Measurements from ENCODE around the gene KCP. TPM values are rescaled to one million over a fixed set of nuclear protein-coding genes. Genes with fewer than 3 reads are reported as not detected.

KCP gene
- total RNA-seq, 1 experiment from 2014 or later, result 9.9 TPM

DNA sequence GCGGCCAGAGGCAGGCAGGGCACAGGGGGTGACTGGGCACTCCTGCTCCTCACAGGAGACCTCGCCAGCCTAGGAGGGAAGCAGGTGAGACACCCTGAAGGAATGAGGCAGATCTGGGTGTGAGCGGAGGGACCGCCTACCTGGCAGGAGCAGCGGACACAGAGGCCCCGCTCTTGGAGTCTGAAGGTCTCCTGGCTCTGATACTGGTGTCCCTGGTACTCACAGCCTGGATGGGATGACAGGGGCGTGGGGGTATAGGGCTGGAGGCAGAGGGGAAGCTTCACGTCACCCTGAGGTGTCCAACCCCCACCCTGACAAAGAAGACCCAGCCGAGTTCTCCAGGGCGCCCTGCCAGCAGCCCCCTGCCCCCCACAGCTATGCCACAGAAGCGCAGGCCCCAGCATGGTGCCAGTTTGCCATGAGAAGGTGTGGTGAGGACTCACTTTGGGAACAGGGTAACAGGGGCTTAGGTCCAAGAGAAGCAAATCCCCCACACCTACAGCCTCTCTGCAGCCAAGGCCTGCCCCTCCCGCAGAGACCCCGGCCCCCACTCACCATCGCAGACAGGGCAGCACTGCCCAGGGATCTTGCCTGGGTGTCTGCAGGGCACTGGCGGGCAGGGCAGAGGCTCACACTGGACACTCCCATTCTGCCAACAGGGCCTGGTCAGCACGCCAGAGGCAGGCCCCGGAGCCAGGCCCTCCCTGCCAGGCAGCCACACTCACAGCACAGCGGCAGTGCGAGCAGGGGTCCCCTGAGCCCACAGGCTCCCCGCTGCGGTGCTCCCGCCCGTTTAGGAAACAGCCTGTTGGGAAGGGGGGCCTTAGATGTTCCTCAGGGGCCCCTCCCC, 17.0 kb downstream of the KCP start:
- Histone ChIP-seq H3K79me2 (ENCODE audit: low read depth) (peaks cover 5% of the 10 kb centered on the region), H3K9me2 (ENCODE audit: insufficient read depth) (no peaks in the 10 kb centered on the region), H2AFZ (no peak overlapping the region), H3K9me3 (ENCODE audit: insufficient read depth, low read depth) (no peaks in the 10 kb centered on the region), H3K4me2 (peak overlapping the region; percentile 83), H4K20me1 (ENCODE audit: insufficient read depth) (no peaks in the 10 kb centered on the region), H3K4me3 (peak overlapping the region; percentile 42; the same call in 1 of the 2 replicates), H3K36me3 (ENCODE audit: low read depth) (no peaks in the 10 kb centered on the region), H3K4me1 (replicated peaks; ENCODE audit: insufficient read depth) (peaks cover 49% of the 10 kb centered on the region), H3F3A (ENCODE audit: insufficient read depth, low read depth) (peaks cover 42% of the 10 kb centered on the region; the same call in 1 of the 2 replicates), H3K27ac (peak overlapping the region; percentile 75), H3K27me3 (ENCODE audit: insufficient read depth, low read depth) (no peaks in the 10 kb centered on the region)
- TSS peak; percentile 62 for BruUV-seq (replicated peaks)
- POLR2A ChIA-PET (ENCODE audit: unreplicated experiment), result interaction anchor here (0.6 to 0.7 kb wide), 5 partner anchors 17 to 235 kb away, joined by 3 to 6 read pairs (median 4); partner anchors contain the start of gene KCP
- DNase-seq, result peak; percentile 97
- CTCF ChIA-PET, result interaction anchor here (0.7 kb wide), 1 partner anchor 18 kb away, joined by 3 read pairs; no protein-coding TSS in a partner anchor
- TF ChIP-seq, protein P1, sequence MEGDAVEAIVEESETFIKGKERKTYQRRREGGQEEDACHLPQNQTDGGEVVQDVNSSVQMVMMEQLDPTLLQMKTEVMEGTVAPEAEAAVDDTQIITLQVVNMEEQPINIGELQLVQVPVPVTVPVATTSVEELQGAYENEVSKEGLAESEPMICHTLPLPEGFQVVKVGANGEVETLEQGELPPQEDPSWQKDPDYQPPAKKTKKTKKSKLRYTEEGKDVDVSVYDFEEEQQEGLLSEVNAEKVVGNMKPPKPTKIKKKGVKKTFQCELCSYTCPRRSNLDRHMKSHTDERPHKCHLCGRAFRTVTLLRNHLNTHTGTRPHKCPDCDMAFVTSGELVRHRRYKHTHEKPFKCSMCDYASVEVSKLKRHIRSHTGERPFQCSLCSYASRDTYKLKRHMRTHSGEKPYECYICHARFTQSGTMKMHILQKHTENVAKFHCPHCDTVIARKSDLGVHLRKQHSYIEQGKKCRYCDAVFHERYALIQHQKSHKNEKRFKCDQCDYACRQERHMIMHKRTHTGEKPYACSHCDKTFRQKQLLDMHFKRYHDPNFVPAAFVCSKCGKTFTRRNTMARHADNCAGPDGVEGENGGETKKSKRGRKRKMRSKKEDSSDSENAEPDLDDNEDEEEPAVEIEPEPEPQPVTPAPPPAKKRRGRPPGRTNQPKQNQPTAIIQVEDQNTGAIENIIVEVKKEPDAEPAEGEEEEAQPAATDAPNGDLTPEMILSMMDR (conservative IDR thresholded peaks at IDR 0.05), result no peak
- TF ChIP-seq EZH2 (IDR thresholded peaks at IDR 0.05; ENCODE audit: low read depth), result no peak
- intact Hi-C loops (cut with micrococcal nuclease; ENCODE audit: unreplicated experiment), result loop anchor here (1.0 to 5.0 kb wide), 5 partner anchors 11 to 319 kb away; partner anchors contain the start of genes ATP6V1F and FLNC

DNA sequence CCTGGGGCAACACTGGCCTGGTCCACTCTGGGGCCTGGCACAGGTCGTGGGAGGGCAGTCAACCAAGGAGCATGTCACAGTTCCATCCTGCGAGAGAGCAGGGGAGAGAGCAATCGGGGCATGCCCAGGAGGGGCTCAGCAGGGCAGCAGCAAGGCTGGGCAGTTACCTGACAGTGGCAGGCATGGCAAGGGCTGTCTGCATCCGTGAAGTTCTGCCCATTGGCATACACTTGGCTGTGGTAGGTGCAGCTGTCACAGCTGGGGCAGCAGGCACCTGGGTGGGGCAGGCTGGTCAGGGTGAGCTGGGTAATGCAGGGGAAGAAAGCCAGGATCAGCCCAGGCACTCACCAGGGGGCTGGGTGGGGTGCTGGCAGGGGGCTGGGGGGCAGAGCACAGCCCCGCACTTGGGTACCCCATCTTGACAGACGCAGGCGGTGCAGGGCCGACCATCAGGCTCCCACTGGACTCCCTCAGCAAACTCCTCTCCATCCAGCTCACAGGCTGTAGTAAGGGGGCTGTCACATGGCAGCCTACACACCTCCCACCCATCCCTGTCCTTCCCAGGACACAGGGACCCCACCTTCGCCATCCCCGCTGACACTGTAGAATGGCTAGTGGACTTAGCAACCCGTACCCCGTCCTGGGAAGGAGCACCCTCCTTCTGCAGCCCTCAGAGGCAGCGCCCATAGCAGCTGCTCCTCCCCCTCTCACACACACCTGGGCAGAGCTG, 17.8 kb downstream of the KCP start:
- Histone ChIP-seq H3K27ac (peak overlapping the region; percentile 46), H3K36me3 (ENCODE audit: low read depth) (no peaks in the 10 kb centered on the region), H3K27me3 (ENCODE audit: insufficient read depth, low read depth) (no peaks in the 10 kb centered on the region), H3K9me2 (ENCODE audit: insufficient read depth) (no peaks in the 10 kb centered on the region), H3K79me2 (ENCODE audit: low read depth) (peaks cover 13% of the 10 kb centered on the region), H3K4me1 (replicated peaks; ENCODE audit: insufficient read depth) (peaks cover 56% of the 10 kb centered on the region), H3K4me2 (peak overlapping the region; percentile 83), H3K9me3 (ENCODE audit: insufficient read depth, low read depth) (no peaks in the 10 kb centered on the region), H4K20me1 (ENCODE audit: insufficient read depth) (no peaks in the 10 kb centered on the region), H3F3A (ENCODE audit: insufficient read depth, low read depth) (peaks cover 50% of the 10 kb centered on the region; the same call in 1 of the 2 replicates), H2AFZ (no peak overlapping the region), H3K4me3 (peak overlapping the region; percentile 30; the same call in 1 of the 2 replicates)
- intact Hi-C loops (cut with micrococcal nuclease; ENCODE audit: unreplicated experiment), result loop anchor here (1.0 to 5.0 kb wide), 5 partner anchors 12 to 320 kb away; partner anchors contain the start of genes ATP6V1F and FLNC
- CTCF ChIA-PET, result interaction anchor here (0.7 to 0.9 kb wide), 2 partner anchors 9 to 19 kb away, joined by 3 to 4 read pairs; no protein-coding TSS in a partner anchor
- no TSS peak for BruUV-seq (replicated peaks)
- POLR2A ChIA-PET (ENCODE audit: unreplicated experiment), result interaction anchor here (0.6 to 0.7 kb wide), 4 partner anchors 69 to 234 kb away, joined by 3 to 5 read pairs (median 4); no protein-coding TSS in a partner anchor
- peak; percentile 51 to 75 for DNase-seq
- TF ChIP-seq, protein P1 (conservative IDR thresholded peaks at IDR 0.05), result no peak
- no peak for TF ChIP-seq EZH2 (IDR thresholded peaks at IDR 0.05; ENCODE audit: low read depth)

- no peak for DNase-seq
- no TSS peak for BruUV-seq (replicated peaks)
- intact Hi-C loops (cut with micrococcal nuclease; ENCODE audit: unreplicated experiment), result loop anchor here (2.0 to 5.0 kb wide), 4 partner anchors 29 to 320 kb away; partner anchors contain the start of genes ATP6V1F and FLNC
- ChIA-PET POLR2A (ENCODE audit: unreplicated experiment) (no interaction called here), CTCF (no interaction called here)
- Histone ChIP-seq H3K9me3 (ENCODE audit: insufficient read depth, low read depth) (no peaks in the 10 kb centered on the region), H3K4me3 (peak overlapping the region; percentile 95; the same call in 1 of the 2 replicates), H3K79me2 (ENCODE audit: low read depth) (peaks cover 16% of the 10 kb centered on the region), H4K20me1 (ENCODE audit: insufficient read depth) (no peaks in the 10 kb centered on the region), H3K9me2 (ENCODE audit: insufficient read depth) (no peaks in the 10 kb centered on the region), H3K4me2 (peak overlapping the region; percentile 83), H2AFZ (no peak overlapping the region), H3K4me1 (replicated peaks; ENCODE audit: insufficient read depth) (peaks cover 62% of the 10 kb centered on the region), H3K36me3 (ENCODE audit: low read depth) (no peaks in the 10 kb centered on the region), H3K27ac (peak overlapping the region; percentile 81), H3F3A (ENCODE audit: insufficient read depth, low read depth) (peaks cover 50% of the 10 kb centered on the region), H3K27me3 (ENCODE audit: insufficient read depth, low read depth) (no peaks in the 10 kb centered on the region)
- no peak for TF ChIP-seq EZH2 (IDR thresholded peaks at IDR 0.05; ENCODE audit: low read depth)
Observed at GRCh38 chr7:128891942-128892269, 18.6 kb downstream of the KCP start.

Measured in PC-9 (cell line).